Cardiac muscle cell (in vitro differentiated cells and primary cell): ENCODE measurements around the gene ARHGEF25. TPM values are rescaled to one million over a fixed set of nuclear protein-coding genes. Genes with fewer than 3 reads are reported as not detected.

Source experiments
- DNase-seq, 2 donors: peaks; one replicate each; pipeline versions ENCODE4 v3.0.0 to v3.0.0-alpha.2; 2010 to 2017; ENCODE audit warnings: low read depth in 1 of 2, low spot score in 1 of 2
- H3K27ac ChIP-seq: fragments of 200-600 bp; sonication (generic); 2 replicates; pipeline ENCODE4 v1.5.1; 2016
- H3K27me3 ChIP-seq: fragments of 200-600 bp; sonication (generic); 2 replicates; pipeline ENCODE4 v1.6.0; 2016; ENCODE audit warnings: control low read depth
- H3K36me3 ChIP-seq: fragments of 200-600 bp; sonication (generic); 2 replicates; pipeline ENCODE4 v1.5.1; 2016; ENCODE audit warnings: control low read depth
- H3K4me1 ChIP-seq: fragments of 200-600 bp; sonication (generic); 2 replicates; pipeline ENCODE4 v1.8.1; 2017; ENCODE audit warnings: low read depth, mild to moderate bottlenecking, mixed run types
- H3K4me3 ChIP-seq: fragments of 200-600 bp; sonication (generic); 2 replicates; pipeline ENCODE4 v1.5.1; 2016; ENCODE audit warnings: mild to moderate bottlenecking
- H3K9me3 ChIP-seq: fragments of 200-600 bp; sonication (generic); 2 replicates; pipeline ENCODE4 v1.5.1; 2017; ENCODE audit warnings: low read depth, mild to moderate bottlenecking, control low read depth
- polyA plus RNA-seq: library from polyadenylated mRNA; unstranded; fragments of >200 nt; fragmentation: Nextera tagmentation; extraction: Ambion mirVana; gene quantifications from 2 replicates; pipeline ENCODE4 v1.2.1, GENCODE V29; 2016
- total RNA-seq: library from RNA; depleted of rRNA; stranded (reverse); fragments of >200 nt; gene quantifications from 2 replicates; pipeline ENCODE4 v1.2.3, GENCODE V29; 2016
- TF ChIP-seq, protein P1 (sequence below): IDR thresholded peaks from 2 replicates; pipeline ENCODE4 v1.5.1; 2012; ENCODE audit warnings: low read depth, mild to moderate bottlenecking, low read length

ARHGEF25 gene
- total and polyA plus RNA-seq, 2 experiments from 2014 or later: 2.0 to 38.6 TPM

DNA sequence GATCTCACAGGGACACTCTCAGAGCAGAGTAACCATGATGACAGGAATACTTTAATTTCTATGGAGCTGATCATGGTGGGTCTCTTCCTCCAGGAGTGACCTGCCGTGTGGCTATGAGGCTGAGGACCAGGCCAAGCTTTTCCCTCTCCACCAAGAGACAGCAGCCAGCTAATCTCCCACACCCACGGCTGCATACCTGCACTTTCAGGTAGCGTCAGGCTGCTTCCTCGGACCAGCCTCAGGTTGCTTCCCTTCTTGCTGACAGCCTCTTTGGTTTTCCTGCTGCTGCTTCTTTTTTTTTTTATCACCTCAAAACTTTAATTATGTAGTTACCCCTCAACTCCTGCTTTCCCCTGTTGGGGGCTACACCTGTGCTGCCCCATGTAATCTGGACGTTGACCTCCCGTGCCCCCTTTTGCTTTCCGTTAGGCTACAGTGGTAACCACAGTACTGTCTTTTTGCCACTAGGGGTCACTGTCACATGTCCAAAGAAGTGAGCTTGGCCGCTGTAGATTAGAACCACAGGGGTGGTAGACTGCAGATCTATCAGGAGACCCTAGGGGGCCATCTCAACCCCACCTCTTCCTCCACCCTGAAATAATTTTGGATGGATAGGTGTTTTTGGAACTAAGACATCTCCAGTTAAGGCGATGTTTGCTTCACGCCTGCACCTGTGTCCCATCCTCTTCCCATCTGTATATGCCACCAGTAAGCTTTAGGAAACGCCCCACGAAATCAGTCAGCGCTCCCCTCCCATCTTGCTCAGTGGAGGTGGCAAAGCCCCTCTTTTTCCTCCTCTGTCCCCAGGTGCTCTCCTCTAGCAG lies 28.0 kb upstream of the ARHGEF25 start:
- peak; percentile 86 to 90 for DNase-seq
- Histone ChIP-seq H3K27me3 (peaks cover 41% of the 10 kb centered on the region), H3K36me3 (no peaks in the 10 kb centered on the region), H3K27ac (no peak overlapping the region), H3K4me1 (no peaks in the 10 kb centered on the region), H3K9me3 (no peaks in the 10 kb centered on the region), H3K4me3 (no peak overlapping the region)
- TF ChIP-seq, protein P1, sequence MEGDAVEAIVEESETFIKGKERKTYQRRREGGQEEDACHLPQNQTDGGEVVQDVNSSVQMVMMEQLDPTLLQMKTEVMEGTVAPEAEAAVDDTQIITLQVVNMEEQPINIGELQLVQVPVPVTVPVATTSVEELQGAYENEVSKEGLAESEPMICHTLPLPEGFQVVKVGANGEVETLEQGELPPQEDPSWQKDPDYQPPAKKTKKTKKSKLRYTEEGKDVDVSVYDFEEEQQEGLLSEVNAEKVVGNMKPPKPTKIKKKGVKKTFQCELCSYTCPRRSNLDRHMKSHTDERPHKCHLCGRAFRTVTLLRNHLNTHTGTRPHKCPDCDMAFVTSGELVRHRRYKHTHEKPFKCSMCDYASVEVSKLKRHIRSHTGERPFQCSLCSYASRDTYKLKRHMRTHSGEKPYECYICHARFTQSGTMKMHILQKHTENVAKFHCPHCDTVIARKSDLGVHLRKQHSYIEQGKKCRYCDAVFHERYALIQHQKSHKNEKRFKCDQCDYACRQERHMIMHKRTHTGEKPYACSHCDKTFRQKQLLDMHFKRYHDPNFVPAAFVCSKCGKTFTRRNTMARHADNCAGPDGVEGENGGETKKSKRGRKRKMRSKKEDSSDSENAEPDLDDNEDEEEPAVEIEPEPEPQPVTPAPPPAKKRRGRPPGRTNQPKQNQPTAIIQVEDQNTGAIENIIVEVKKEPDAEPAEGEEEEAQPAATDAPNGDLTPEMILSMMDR: peak; percentile 92

DNA sequence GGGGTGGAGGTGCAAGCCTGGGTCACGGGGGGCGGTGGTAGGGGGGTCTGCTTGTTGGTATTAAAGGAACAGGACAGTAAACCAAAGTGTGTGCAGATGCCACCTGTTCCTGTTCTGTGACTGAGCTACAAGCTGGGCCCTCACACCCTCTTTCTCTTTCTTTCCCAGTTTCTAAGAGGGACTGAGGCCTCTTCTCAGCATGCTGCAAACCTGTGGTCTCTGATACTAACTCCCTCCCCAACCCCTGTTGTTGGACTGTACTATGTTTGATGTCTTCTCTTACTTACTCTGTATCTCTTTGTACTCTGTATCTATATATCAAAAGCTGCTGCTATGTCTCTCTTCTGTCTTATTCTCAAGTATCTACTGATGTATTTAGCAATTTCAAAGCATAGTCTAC lies 27.2 kb upstream of the ARHGEF25 start:
- Histone ChIP-seq H3K27me3 (peaks cover 50% of the 10 kb centered on the region), H3K9me3 (no peaks in the 10 kb centered on the region), H3K36me3 (no peaks in the 10 kb centered on the region), H3K4me3 (no peak overlapping the region), H3K4me1 (no peaks in the 10 kb centered on the region), H3K27ac (no peak overlapping the region)
- no peak for DNase-seq
- TF ChIP-seq, protein P1: no peak

GRCh38 chr12:57584690-57585089 lies 26.5 kb upstream of the ARHGEF25 start:
- no peaks in the 10 kb centered on the region for H3K36me3 ChIP-seq
- H3K27me3 ChIP-seq: peaks cover 56% of the 10 kb centered on the region
- no peak overlapping the region for H3K4me3 ChIP-seq
- DNase-seq: no peak
- no peaks in the 10 kb centered on the region for H3K4me1 ChIP-seq
- TF ChIP-seq, protein P1: no peak
- H3K9me3 ChIP-seq: no peaks in the 10 kb centered on the region
- no peak overlapping the region for H3K27ac ChIP-seq

DNA sequence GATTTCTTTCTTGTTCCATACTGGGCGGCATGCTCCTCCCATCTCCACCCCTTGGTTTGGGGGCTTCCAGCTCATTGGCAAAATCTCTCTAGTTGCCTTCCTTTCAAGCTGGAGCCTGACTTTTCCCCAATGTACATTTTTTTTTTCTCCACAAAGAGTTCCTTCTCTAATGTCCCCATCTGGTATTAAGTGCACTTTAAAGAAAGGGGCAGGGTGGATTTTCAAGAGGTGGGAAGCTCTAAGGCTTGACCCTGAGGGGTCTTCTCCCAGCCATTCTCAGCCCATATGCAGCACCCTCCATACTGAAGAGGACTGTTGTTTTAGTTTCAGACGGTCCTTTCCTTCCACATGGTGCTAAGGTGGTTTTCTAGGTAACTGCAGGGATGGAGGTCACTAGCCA lies 26.1 kb upstream of the ARHGEF25 start:
- H3K9me3 ChIP-seq: no peaks in the 10 kb centered on the region
- H3K4me1 ChIP-seq: no peaks in the 10 kb centered on the region
- H3K27me3 ChIP-seq: peaks cover 56% of the 10 kb centered on the region
- no peak overlapping the region for H3K27ac ChIP-seq
- no peak overlapping the region for H3K4me3 ChIP-seq
- H3K36me3 ChIP-seq: no peaks in the 10 kb centered on the region
- TF ChIP-seq, protein P1: no peak
- no peak for DNase-seq

- Histone ChIP-seq H3K9me3 (no peaks in the 10 kb centered on the region), H3K27me3 (peaks cover 56% of the 10 kb centered on the region), H3K27ac (no peak overlapping the region), H3K36me3 (no peaks in the 10 kb centered on the region), H3K4me1 (no peaks in the 10 kb centered on the region), H3K4me3 (no peak overlapping the region)
- TF ChIP-seq, protein P1: no peak
- DNase-seq: no peak
Measured at GRCh38 chr12:57586128-57586527, 25.1 kb upstream of the ARHGEF25 start.
